Endodermal cell (in vitro differentiated cells): ENCODE results near the gene WDR19. TPM values are rescaled to one million over a fixed set of nuclear protein-coding genes. Genes with fewer than 3 reads are reported as not detected.
A peak's percentile ranks its signal among the peaks of the same experiment; 100 is the strongest.
"Not testable (repeated sequence)": the region's sequence is repeated elsewhere in the genome, so short reads cannot be mapped to it uniquely, and the experiment has no call there.

Experiments used
- DNase-seq: peaks from one replicate; pipeline ENCODE4 v3.0.0-alpha.2; 2017
- H3K27ac ChIP-seq: 2 replicates; pipeline ENCODE4 v1.5.1; 2013; ENCODE audit warnings: mild to moderate bottlenecking, low read depth, low read length, moderate library complexity
- H3K27me3 ChIP-seq: 2 replicates; pipeline ENCODE4 v1.6.1; 2013; ENCODE audit warnings: mild to moderate bottlenecking, low read length, moderate library complexity; ENCODE audit not compliant: insufficient read depth, control insufficient read depth, poor library complexity, severe bottlenecking
- H3K36me3 ChIP-seq: 2 replicates; pipeline ENCODE4 v1.7.0; 2013; ENCODE audit warnings: mild to moderate bottlenecking, low read length, moderate library complexity; ENCODE audit not compliant: control insufficient read depth, insufficient read depth
- H3K4me1 ChIP-seq: one replicate; pipeline ENCODE4 v1.7.0; 2013; ENCODE audit warnings: low read length; ENCODE audit not compliant: control insufficient read depth, insufficient read depth
- H3K4me3 ChIP-seq: 2 replicates; pipeline ENCODE4 v1.5.1; 2013; ENCODE audit warnings: mild to moderate bottlenecking, low read length, moderate library complexity
- H3K9ac ChIP-seq: 2 replicates; pipeline ENCODE4 v1.6.1; 2013; ENCODE audit warnings: mild to moderate bottlenecking, low read length, moderate library complexity; ENCODE audit not compliant: poor library complexity, severe bottlenecking; ENCODE audit errors: extremely low read depth
- H3K9me3 ChIP-seq: 2 replicates; pipeline ENCODE4 v1.6.1; 2013; ENCODE audit warnings: mild to moderate bottlenecking, low read length, moderate library complexity; ENCODE audit not compliant: control insufficient read depth
- H3K27ac Mint-ChIP-seq: 2 replicates; pipeline ENCODE4 v1.8.0; 2020; ENCODE audit warnings: mixed read lengths
- H3K27me3 Mint-ChIP-seq: 2 replicates; pipeline ENCODE4 v1.8.0; 2021; ENCODE audit warnings: mild to moderate bottlenecking, mixed read lengths; ENCODE audit not compliant: insufficient read depth
- H3K36me3 Mint-ChIP-seq: 2 replicates; pipeline ENCODE4 v1.8.0; 2020; ENCODE audit warnings: low read depth, mixed read lengths
- H3K4me1 Mint-ChIP-seq: 2 replicates; pipeline ENCODE4 v1.8.0; 2020; ENCODE audit warnings: mixed read lengths
- H3K4me3 Mint-ChIP-seq: 2 replicates; pipeline ENCODE4 v1.8.0; 2020; ENCODE audit warnings: mild to moderate bottlenecking, moderate library complexity, mixed read lengths
- H3K9me3 Mint-ChIP-seq: 2 replicates; pipeline ENCODE4 v1.8.0; 2020; ENCODE audit warnings: mild to moderate bottlenecking, mixed read lengths
- WGBS, 2 experiments: methylation state at CpG; one replicate each; pipeline versions ENCODE4 v1.1.5 to v1.1.7; 2013; ENCODE audit warnings: missing lambda C conversion rate in 2 of 2, mixed read lengths in 1 of 2; ENCODE audit not compliant: insufficient coverage in 1 of 2, insufficient read length in 1 of 2; 5-methylcytosine and 5-hydroxymethylcytosine counted together
- total RNA-seq, 2 donors: library from RNA; stranded (reverse); fragmentation: NEBNext Ultra II Directional in 1 of 2; extraction: Animal tissue kit (Norgen Biotek cat#: 25700) in 1 of 2; gene quantifications; 2 replicates in 1 of 2; 3 replicates in 1 of 2; pipeline ENCODE4 v1.2.1, GENCODE V29; 2021
- TF ChIP-seq, protein P1 (sequence below): fragments of 200-600 bp; sonication (generic); conservative IDR thresholded peaks from 2 replicates; pipeline ENCODE4 v1.5.0; 2021; ENCODE audit warnings: antibody characterized with exemption, mild to moderate bottlenecking

WDR19 gene
- total RNA-seq, 2 donors from 2014 or later, result 51.9 to 60.2 TPM

DNA sequence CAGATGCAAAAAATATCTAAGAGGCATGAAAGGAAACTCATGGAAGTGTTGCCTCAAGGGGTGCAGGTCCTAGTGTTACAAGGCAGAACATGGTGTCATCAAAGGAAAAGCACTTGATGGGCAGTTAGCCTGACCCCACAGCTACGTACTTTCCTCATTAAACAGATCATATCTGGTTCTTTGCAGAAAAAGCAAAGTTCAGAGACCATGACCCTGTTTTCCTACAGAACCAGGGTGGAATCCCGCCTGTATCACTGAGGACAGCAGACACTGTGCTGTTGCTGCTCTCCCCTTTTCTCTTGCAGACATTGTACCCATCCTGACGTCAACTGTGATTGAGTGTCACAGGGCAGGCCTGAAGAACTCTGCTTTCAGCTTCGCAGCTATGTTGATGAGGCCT is 92.2 kb downstream of the WDR19 start:
- Histone ChIP-seq H3K36me3 (peaks cover 67% of the 10 kb centered on the region), H3K4me3 (no peak overlapping the region), H3K9ac (no peak overlapping the region), H3K4me1 (peaks cover 5% of the 10 kb centered on the region), H3K9me3 (no peaks in the 10 kb centered on the region), H3K27me3 (no peaks in the 10 kb centered on the region), H3K27ac (no peak overlapping the region)
- no peaks in the 10 kb centered on the region for H3K27me3 Mint-ChIP-seq
- peaks cover 65% of the 10 kb centered on the region for H3K36me3 Mint-ChIP-seq
- WGBS, 2 experiments, result 90 to 93% methylated on average over 3 to 4 of the region's 4 CpGs
- TF ChIP-seq, protein P1, sequence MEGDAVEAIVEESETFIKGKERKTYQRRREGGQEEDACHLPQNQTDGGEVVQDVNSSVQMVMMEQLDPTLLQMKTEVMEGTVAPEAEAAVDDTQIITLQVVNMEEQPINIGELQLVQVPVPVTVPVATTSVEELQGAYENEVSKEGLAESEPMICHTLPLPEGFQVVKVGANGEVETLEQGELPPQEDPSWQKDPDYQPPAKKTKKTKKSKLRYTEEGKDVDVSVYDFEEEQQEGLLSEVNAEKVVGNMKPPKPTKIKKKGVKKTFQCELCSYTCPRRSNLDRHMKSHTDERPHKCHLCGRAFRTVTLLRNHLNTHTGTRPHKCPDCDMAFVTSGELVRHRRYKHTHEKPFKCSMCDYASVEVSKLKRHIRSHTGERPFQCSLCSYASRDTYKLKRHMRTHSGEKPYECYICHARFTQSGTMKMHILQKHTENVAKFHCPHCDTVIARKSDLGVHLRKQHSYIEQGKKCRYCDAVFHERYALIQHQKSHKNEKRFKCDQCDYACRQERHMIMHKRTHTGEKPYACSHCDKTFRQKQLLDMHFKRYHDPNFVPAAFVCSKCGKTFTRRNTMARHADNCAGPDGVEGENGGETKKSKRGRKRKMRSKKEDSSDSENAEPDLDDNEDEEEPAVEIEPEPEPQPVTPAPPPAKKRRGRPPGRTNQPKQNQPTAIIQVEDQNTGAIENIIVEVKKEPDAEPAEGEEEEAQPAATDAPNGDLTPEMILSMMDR, result no peak
- DNase-seq, result no peak
- no peaks in the 10 kb centered on the region for H3K9me3 Mint-ChIP-seq
- H3K27ac Mint-ChIP-seq, result no peak overlapping the region
- no peaks in the 10 kb centered on the region for H3K4me1 Mint-ChIP-seq
- no peak overlapping the region for H3K4me3 Mint-ChIP-seq

DNA sequence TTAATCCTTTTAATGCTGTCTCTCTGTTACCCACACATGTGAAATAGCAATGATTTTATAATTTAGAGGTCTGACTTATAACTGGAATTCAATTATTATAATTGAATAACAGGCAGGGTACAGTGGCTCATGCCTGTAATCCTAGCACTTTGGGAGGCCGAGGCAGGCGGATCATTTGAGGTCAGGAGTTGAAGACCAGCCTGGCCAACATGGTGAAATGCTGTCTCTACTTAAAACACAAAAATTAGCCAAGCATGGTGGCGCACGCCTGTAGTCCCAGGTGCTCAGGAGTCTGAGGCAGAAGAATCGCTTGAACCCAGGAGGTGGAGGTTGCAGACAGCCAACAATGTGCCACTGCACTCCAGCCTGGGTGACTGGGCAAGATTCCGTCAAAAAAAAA is 95.3 kb downstream of the WDR19 start:
- H3K36me3 ChIP-seq, result peaks cover 86% of the 10 kb centered on the region
- not testable (repeated sequence) for H3K27ac ChIP-seq, H3K27ac Mint-ChIP-seq, H3K4me3 Mint-ChIP-seq, H3K27me3 ChIP-seq, H3K9ac ChIP-seq, H3K4me1 Mint-ChIP-seq, H3K27me3 Mint-ChIP-seq, H3K9me3 Mint-ChIP-seq, H3K4me1 ChIP-seq, DNase-seq, H3K4me3 ChIP-seq, H3K9me3 ChIP-seq
- 90 to 98% methylated on average over 5 to 6 of the region's 6 CpGs for WGBS, 2 experiments
- peaks cover 76% of the 10 kb centered on the region for H3K36me3 Mint-ChIP-seq

DNA sequence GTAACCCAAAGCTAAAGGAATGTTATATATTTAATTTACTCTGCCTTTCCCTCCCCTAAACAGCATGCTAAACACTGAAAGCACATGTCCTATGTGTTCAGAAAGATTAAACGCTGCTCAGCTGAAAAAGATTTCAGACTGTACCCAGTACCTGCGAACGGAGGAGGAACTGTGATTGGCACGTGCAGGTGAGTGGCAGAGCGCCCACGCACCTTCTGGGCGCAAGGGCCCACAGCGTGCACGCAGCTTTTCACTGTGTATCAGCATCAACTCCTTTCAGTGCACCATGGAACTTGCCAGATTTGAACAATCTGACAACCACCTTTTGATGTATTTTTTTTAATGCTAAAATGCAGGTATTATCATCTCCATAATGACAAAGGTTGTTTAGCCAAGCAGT is 96.1 kb downstream of the WDR19 start:
- Mint-ChIP-seq H3K36me3 (peaks cover 73% of the 10 kb centered on the region), H3K27ac (no peak overlapping the region), H3K4me1 (no peaks in the 10 kb centered on the region), H3K4me3 (no peak overlapping the region), H3K9me3 (no peaks in the 10 kb centered on the region), H3K27me3 (no peaks in the 10 kb centered on the region)
- H3K27me3 ChIP-seq, result no peaks in the 10 kb centered on the region
- 97% methylated on average over 8 to 9 of the region's 9 CpGs for WGBS, 2 experiments
- TF ChIP-seq, protein P1, result no peak
- no peak overlapping the region for H3K9ac ChIP-seq
- no peak overlapping the region for H3K27ac ChIP-seq
- H3K36me3 ChIP-seq, result peaks cover 84% of the 10 kb centered on the region
- no peak for DNase-seq
- H3K4me1 ChIP-seq, result peaks cover 1% of the 10 kb centered on the region
- no peak overlapping the region for H3K4me3 ChIP-seq
- no peaks in the 10 kb centered on the region for H3K9me3 ChIP-seq

DNA sequence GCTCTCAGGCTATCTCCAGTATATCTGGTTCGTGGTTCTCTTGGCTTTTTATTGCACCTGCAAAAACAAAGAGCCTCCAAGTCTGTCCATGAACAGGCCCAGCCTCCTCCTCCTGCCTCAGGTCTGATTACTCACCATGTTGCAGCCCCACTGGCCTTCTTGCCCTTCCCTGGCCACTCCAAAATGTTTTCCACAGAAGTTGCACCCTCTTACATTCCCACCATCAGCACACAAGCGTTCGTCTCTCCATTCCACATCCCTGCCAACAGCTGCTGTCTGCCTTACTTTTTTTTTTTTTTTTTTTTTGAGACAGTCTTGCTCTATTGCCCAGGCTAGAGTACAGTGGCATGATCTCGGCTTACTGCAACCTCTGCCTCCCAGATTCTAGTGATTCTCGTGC is 97.1 kb downstream of the WDR19 start:
- no peak overlapping the region for H3K4me3 Mint-ChIP-seq

More for the DNA sequence above, 97.1 kb downstream of the WDR19 start:
- Mint-ChIP-seq H3K9me3 (no peaks in the 10 kb centered on the region), H3K27ac (peak overlapping the region; percentile 8), H3K27me3 (no peaks in the 10 kb centered on the region), H3K4me1 (no peaks in the 10 kb centered on the region), H3K36me3 (peaks cover 69% of the 10 kb centered on the region)
- H3K4me1 ChIP-seq, result no peaks in the 10 kb centered on the region
- no peak overlapping the region for H3K27ac ChIP-seq
- H3K4me3 ChIP-seq, result no peak overlapping the region
- no peak for DNase-seq
- TF ChIP-seq, protein P1, result no peak
- WGBS, 2 experiments, result 92 to 98% methylated on average over 4 to 5 of the region's 5 CpGs
- H3K27me3 ChIP-seq, result no peaks in the 10 kb centered on the region
- H3K36me3 ChIP-seq, result peaks cover 78% of the 10 kb centered on the region
- no peak overlapping the region for H3K9ac ChIP-seq
- no peaks in the 10 kb centered on the region for H3K9me3 ChIP-seq
